K562 (cell line): ENCODE results near the gene GYS1. TPM values are rescaled to one million over a fixed set of nuclear protein-coding genes. Genes with fewer than 3 reads are reported as not detected.
A peak's percentile ranks its signal among the peaks of the same experiment; 100 is the strongest.

Experiments used
- JUND ChIP-seq, 2 experiments: IDR thresholded peaks; 2 replicates in 1 of 2; 3 replicates in 1 of 2; pipeline ENCODE4 v1.6.1; 2011; ENCODE audit warnings: borderline replicate concordance in 2 of 2, low read depth in 2 of 2, low read length in 2 of 2, improper control_type of control experiment in 1 of 2, missing biosample characterization in 1 of 2, missing genetic modification characterization in 1 of 2, missing genetic modification reagents in 1 of 2
- MEIS2 ChIP-seq: fragments of 450-650 bp; IDR thresholded peaks from 2 replicates; pipeline ENCODE4 v1.6.1; 2014; ENCODE audit warnings: mild to moderate bottlenecking; ENCODE audit not compliant: partially characterized antibody
- NBN ChIP-seq: fragments of 450-650 bp; IDR thresholded peaks from 2 replicates; pipeline ENCODE4 v1.6.1; 2016; ENCODE audit warnings: low read depth, mild to moderate bottlenecking
- NR4A1 ChIP-seq, 2 experiments: fragments of 250-450 bp in 1 of 2; fragments of 450-650 bp in 1 of 2; sonication (Bioruptor Pico) in 1 of 2; IDR thresholded peaks; 2 replicates each; pipeline versions ENCODE4 v1.4.0 to v1.6.1; 2016 to 2020; ENCODE audit warnings: mild to moderate bottlenecking in 2 of 2, missing compliant biosample characterization in 1 of 2, missing genetic modification characterization in 1 of 2, moderate library complexity in 1 of 2
- RAD21 ChIP-seq, 2 experiments: fragments of 250-450 bp in 1 of 2; fragments of 450-650 bp in 1 of 2; sonication (Bioruptor Pico) in 1 of 2; formaldehyde crosslinking in 1 of 2; IDR thresholded peaks in 1 of 2; conservative IDR thresholded peaks in 1 of 2; 2 replicates each; pipeline versions ENCODE4 v1.4.0 to v1.8.0; 2020 to 2022; ENCODE audit warnings: mild to moderate bottlenecking in 2 of 2, moderate library complexity in 1 of 2
- SIRT6 ChIP-seq: IDR thresholded peaks from one replicate; pipeline ENCODE4 v1.6.1; 2012; ENCODE audit warnings: low read depth, mild to moderate bottlenecking, control low read depth, inconsistent platforms, low read length, moderate library complexity
- ZNF140 ChIP-seq: fragments of 250-450 bp; sonication (Bioruptor Pico); IDR thresholded peaks from 2 replicates; pipeline ENCODE4 v1.8.0; 2021; ENCODE audit warnings: moderate library complexity, mild to moderate bottlenecking, inconsistent platforms
- ZNF239 ChIP-seq: fragments of 250-450 bp; sonication (Bioruptor Pico); IDR thresholded peaks from 2 replicates; pipeline ENCODE4 v1.4.0; 2020; ENCODE audit warnings: mild to moderate bottlenecking
- ZNF253 ChIP-seq: fragments of 250-450 bp; sonication (Bioruptor Pico); conservative IDR thresholded peaks from 2 replicates; pipeline ENCODE4 v1.6.1; 2021; ENCODE audit warnings: mild to moderate bottlenecking
- ZNF3 ChIP-seq: fragments of 250-450 bp; sonication (Bioruptor Pico); IDR thresholded peaks from 2 replicates; pipeline ENCODE4 v1.5.0; 2021; ENCODE audit warnings: mild to moderate bottlenecking, moderate library complexity
- polyA plus RNA-seq, 8 experiments: library from polyadenylated mRNA; depleted of rRNA in 4 of 8; stranded (reverse) in 5 of 8; unstranded in 3 of 8; fragments of >200 nt; fragmentation: Nextera tagmentation in 2 of 8; fragmentation: Illumina TruSeq in 1 of 8; extraction: Ambion mirVana in 2 of 8; extraction: Trizol in 1 of 8; gene quantifications; 2 replicates each; pipeline versions ENCODE4 v1.2.1 to v1.2.3, GENCODE V29; 2011 to 2014; ENCODE audit warnings: inconsistent platforms in 1 of 8, missing spikeins in 1 of 8
- total RNA-seq, 7 experiments: library from RNA; depleted of rRNA in 6 of 7; stranded (reverse); fragments of >200 nt in 6 of 7; fragmentation: Illumina TruSeq in 2 of 7; extraction: Trizol in 2 of 7; gene quantifications; 2 replicates each; pipeline versions ENCODE4 v1.2.1 to v1.2.3, GENCODE V29; 2011 to 2021; ENCODE audit warnings: low replicate concordance in 1 of 7
- TF ChIP-seq, protein P1 (sequence below), 2 experiments: fragments of 150-350 bp in 1 of 2; IDR thresholded peaks; 2 replicates each; pipeline ENCODE4 v1.6.1; 2012 to 2016; ENCODE audit warnings: low read depth in 2 of 2, low read length in 2 of 2, mild to moderate bottlenecking in 1 of 2, moderate library complexity in 1 of 2
- TF ChIP-seq, protein P2 (sequence below): fragments of 450-650 bp; formaldehyde crosslinking; IDR thresholded peaks from 2 replicates; pipeline ENCODE4 v1.4.0; 2020; ENCODE audit warnings: mild to moderate bottlenecking, moderate library complexity

GYS1 gene
- total and polyA plus RNA-seq, 9 of the 15 experiments (the other 6 are each of a cell fraction or from before 2014, with no cell fraction given), result 1.9 to 31.1 (median 15.2) TPM

DNA sequence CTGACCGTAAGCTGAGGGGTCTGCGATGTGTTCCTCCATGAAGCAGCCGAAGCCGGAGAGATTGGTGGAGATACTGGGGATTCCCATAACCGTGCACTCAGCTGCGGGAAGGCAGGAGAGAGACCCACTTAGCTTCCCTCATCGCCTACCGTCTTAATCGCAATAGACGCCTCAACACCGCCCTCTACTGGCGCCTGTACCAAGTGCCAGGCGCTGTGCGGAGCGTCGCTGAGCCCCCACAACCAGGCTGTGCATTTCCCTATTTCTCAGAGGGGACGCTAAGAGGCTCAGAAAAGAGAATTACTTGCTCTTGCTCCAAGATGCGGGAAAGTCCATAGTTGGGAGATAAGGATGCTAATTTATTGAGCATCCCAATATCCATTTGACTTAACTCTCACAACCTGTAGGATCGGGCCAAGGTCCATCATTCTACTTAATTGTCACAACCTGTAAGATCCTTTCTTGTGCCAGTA is 22.1 kb downstream of the GYS1 start (continued):
- TF ChIP-seq, protein P1, sequence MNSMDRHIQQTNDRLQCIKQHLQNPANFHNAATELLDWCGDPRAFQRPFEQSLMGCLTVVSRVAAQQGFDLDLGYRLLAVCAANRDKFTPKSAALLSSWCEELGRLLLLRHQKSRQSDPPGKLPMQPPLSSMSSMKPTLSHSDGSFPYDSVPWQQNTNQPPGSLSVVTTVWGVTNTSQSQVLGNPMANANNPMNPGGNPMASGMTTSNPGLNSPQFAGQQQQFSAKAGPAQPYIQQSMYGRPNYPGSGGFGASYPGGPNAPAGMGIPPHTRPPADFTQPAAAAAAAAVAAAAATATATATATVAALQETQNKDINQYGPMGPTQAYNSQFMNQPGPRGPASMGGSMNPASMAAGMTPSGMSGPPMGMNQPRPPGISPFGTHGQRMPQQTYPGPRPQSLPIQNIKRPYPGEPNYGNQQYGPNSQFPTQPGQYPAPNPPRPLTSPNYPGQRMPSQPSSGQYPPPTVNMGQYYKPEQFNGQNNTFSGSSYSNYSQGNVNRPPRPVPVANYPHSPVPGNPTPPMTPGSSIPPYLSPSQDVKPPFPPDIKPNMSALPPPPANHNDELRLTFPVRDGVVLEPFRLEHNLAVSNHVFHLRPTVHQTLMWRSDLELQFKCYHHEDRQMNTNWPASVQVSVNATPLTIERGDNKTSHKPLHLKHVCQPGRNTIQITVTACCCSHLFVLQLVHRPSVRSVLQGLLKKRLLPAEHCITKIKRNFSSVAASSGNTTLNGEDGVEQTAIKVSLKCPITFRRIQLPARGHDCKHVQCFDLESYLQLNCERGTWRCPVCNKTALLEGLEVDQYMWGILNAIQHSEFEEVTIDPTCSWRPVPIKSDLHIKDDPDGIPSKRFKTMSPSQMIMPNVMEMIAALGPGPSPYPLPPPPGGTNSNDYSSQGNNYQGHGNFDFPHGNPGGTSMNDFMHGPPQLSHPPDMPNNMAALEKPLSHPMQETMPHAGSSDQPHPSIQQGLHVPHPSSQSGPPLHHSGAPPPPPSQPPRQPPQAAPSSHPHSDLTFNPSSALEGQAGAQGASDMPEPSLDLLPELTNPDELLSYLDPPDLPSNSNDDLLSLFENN (IDR thresholded peaks at IDR 0.05; ENCODE audit: low read depth in 2 of 2, low read length in 2 of 2), result no peak
- TF ChIP-seq ZNF140 (CRISPR knock-in tag) (no peak), ZNF253 (CRISPR knock-in tag) (0 out of 2 replicates have a peak, but pooled peaks have one; percentile 37), SIRT6 (no peak), JUND (IDR thresholded peaks at IDR 0.05; ENCODE audit: borderline replicate concordance, low read depth, low read length) (peak; percentile 38; the same call in 1 of the 2 replicates), JUND (tag; IDR thresholded peaks at IDR 0.05; ENCODE audit: borderline replicate concordance, low read depth, low read length) (peak; percentile 22; the same call in 1 of the 3 replicates), NR4A1 (CRISPR knock-in tag; IDR thresholded peaks at IDR 0.05) (no peak), NR4A1 (tag; IDR thresholded peaks at IDR 0.05) (0 out of 2 replicates have a peak, but pooled peaks have one; percentile 35), RAD21 (CRISPR knock-in tag; conservative IDR thresholded peaks at IDR 0.05 in 1 of 2, IDR thresholded peaks at IDR 0.05 in 1 of 2) (peak; percentile 92 to 96), ZNF3 (no peak), NBN (no peak), ZNF239 (no peak), MEIS2 (no peak)
- TF ChIP-seq, protein P2, sequence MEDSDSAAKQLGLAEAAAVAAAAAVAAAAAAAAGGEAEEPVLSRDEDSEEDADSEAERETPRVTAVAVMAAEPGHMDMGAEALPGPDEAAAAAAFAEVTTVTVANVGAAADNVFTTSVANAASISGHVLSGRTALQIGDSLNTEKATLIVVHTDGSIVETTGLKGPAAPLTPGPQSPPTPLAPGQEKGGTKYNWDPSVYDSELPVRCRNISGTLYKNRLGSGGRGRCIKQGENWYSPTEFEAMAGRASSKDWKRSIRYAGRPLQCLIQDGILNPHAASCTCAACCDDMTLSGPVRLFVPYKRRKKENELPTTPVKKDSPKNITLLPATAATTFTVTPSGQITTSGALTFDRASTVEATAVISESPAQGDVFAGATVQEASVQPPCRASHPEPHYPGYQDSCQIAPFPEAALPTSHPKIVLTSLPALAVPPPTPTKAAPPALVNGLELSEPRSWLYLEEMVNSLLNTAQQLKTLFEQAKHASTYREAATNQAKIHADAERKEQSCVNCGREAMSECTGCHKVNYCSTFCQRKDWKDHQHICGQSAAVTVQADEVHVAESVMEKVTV (CRISPR knock-in tag), result peak; percentile 82
- TF ChIP-seq, all 486 proteins: peak for 49
